ENCODE results near the gene DNAH1.

DNAH1 gene

GRCh38 chr3:52392216-52392930, 76.3 kb downstream of the DNAH1 start:
- in situ Hi-C loops (cut with HindIII; ENCODE audit: low sequenced_read_pairs) = no loop called here
- no peak overlapping the region for H3K4me3 ChIP-seq (ENCODE audit: low read depth, low read length)
- no peak for TF ChIP-seq CTCF (IDR thresholded peaks at IDR 0.05; ENCODE audit: low read depth, low read length, missing control alignments)
- no peak for DNase-seq (ENCODE audit: low read depth)

- in situ Hi-C loops (cut with HindIII; ENCODE audit: low sequenced_read_pairs) = no loop called here
- H3K4me3 ChIP-seq (ENCODE audit: low read depth, low read length) = no peak overlapping the region
- no peak for TF ChIP-seq CTCF (IDR thresholded peaks at IDR 0.05; ENCODE audit: low read depth, low read length, missing control alignments)
- DNase-seq (ENCODE audit: low read depth) = no peak
These were observed 77.2 kb downstream of the DNAH1 start for GRCh38 chr3:52393131-52393807.

GRCh38 chr3:52393959-52394670, 78.0 kb downstream of the DNAH1 start:
- in situ Hi-C loops (cut with HindIII; ENCODE audit: low sequenced_read_pairs) = no loop called here
- no peak for DNase-seq (ENCODE audit: low read depth)
- no peak for TF ChIP-seq CTCF (IDR thresholded peaks at IDR 0.05; ENCODE audit: low read depth, low read length, missing control alignments)
- no peak overlapping the region for H3K4me3 ChIP-seq (ENCODE audit: low read depth, low read length)

GRCh38 chr3:52394751-52395502, 78.8 kb downstream of the DNAH1 start:
- TF ChIP-seq CTCF (IDR thresholded peaks at IDR 0.05; ENCODE audit: low read depth, low read length, missing control alignments) = no peak
- no peak for DNase-seq (ENCODE audit: low read depth)
- in situ Hi-C loops (cut with HindIII; ENCODE audit: low sequenced_read_pairs) = no loop called here
- H3K4me3 ChIP-seq (ENCODE audit: low read depth, low read length) = no peak overlapping the region

GRCh38 chr3:52395503-52395865, 79.4 kb downstream of the DNAH1 start:
- TF ChIP-seq CTCF (IDR thresholded peaks at IDR 0.05; ENCODE audit: low read depth, low read length, missing control alignments) = no peak
- in situ Hi-C loops (cut with HindIII; ENCODE audit: low sequenced_read_pairs) = no loop called here

More at GRCh38 chr3:52395503-52395865, 79.4 kb downstream of the DNAH1 start:
- no peak overlapping the region for H3K4me3 ChIP-seq (ENCODE audit: low read depth, low read length)
- DNase-seq (ENCODE audit: low read depth) = no peak

All from astrocyte of the cerebellum (primary cell).